Fibroblast of skin of left biceps (primary cell): Measurements from ENCODE around the gene KSR1.

Source experiments
- DNase-seq, 2 experiments: peaks; one replicate each; pipeline ENCODE4 v3.0.0-alpha.2; 2013; ENCODE audit warnings: low read depth in 2 of 2

KSR1 gene

DNA sequence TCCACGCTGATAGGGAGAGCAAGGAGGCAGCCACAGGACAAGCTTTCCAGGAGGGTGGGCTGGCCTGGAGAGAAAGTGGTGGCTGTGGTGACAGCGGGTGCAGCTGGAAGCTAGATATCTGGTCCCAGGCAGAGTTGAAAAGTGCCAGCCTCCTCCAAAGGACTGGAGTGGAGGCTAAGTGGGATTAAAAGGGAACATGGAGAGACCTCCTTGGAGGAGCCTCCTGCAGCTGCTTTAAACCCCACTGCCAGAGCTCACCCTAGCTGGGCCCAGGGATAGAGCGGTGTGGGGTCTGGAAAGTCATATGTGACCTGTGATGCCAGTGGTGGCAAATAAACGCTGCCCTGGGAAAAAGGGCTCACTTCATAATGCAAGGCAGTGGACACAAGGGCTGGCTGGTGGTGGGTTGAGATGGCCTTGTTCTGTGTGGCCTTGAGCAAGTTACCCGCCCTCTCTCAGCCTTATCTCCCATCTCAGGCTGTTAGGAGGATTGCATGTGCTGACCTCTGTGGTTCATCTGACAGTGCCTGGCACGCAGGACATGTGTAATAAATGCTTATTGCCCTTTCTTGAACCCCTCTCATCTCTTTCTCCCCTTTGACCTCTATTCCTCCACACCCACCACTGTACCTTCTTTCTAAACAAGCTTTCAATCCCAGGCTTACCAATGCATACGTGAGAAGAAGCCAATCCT, 113.8 kb downstream of the KSR1 start:
- DNase-seq, result no peak

DNA sequence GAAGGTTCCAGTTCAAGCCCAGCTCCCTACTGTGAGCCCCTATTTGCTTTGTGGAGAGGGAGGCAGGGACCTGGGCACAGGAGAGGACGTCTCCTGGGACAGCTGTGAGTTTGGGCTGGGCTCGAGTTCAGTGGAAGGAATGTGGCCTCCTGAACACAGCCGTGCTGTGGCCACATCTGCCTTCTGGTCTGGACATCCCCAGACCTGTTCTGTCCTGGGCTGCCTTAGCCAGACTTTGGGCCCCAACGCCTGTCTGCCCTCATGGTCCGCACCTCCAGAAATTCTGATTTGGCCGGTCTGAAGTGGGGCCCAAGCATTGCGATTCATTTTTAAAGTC, 114.3 kb downstream of the KSR1 start:
- DNase-seq, result no peak

DNA sequence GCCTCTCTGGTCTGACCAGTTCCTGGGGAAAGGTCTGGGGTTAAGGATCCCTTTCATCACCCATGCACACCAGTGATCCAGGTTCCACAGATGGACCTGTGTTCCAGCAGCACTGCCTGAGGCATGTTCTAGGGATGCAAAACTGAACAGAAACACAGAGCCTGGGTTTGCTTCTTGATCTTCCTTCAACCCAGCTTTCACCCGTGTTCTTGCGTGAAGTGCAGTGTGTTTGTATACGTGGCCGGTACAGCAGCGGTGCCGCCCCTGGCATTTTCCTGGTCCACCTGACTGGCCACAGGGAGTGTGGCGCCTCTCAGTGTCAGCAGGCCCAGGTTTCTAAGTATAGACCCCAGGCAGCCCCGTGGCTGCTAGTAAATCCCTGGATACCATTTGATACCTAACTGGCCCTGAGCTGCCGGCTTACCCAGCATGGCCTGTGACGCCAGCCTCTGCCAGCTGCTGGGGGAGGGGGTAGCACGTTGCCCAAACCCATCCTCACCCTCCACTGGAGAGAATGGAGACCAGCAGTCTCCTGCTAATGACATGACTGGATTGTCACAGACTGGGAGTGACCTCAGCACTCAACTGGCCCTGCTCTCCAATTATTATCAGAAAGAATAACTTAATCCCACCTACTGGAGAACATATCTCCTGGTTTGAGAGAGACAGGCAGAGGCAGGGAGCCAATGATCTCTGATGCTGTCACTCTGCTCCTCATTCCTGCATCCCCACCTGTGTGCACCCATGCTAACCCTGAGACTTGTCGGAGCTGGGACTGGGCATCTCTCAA, 115.5 kb downstream of the KSR1 start:
- DNase-seq, result no peak

DNA sequence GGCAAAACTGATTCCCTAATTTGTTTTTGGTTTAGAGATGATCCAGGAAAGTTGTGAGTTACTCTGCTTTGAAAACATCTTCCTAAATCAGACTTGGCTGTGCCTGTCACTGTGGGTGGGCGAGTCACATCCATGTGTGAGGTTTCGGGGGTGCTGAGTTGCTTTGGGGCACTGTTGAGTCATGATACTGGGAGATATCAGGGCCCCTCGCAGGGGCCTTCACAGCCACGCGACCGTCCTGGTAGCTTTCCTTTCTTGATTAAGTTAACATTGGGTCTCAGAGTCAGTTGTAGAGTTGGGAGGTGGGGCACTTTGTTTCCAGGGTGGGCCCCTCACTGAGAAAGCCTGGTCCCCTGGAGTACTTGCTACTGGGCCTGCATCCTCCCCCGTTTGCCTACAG, 116.4 kb downstream of the KSR1 start:
- no peak for DNase-seq

DNA sequence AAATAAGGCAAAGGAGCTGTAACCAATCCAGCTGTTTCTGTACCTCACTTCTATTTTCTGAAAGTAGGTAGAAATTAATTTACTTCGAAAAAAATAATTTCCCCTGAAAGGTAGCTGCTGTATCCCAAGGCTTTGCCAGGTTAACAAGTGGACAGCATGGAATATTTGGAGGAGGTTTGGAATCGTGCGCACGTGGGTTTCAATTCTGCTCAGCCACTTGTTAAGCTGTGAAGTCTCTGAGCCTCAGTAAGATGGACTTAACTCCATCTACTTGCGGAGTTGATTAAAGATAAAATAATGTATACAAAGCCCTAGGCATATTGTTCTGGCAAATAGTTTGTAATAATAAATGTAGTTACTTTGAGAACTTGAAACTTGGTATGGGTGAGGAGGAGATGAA, 117.3 kb downstream of the KSR1 start:
- DNase-seq, result no peak

DNA sequence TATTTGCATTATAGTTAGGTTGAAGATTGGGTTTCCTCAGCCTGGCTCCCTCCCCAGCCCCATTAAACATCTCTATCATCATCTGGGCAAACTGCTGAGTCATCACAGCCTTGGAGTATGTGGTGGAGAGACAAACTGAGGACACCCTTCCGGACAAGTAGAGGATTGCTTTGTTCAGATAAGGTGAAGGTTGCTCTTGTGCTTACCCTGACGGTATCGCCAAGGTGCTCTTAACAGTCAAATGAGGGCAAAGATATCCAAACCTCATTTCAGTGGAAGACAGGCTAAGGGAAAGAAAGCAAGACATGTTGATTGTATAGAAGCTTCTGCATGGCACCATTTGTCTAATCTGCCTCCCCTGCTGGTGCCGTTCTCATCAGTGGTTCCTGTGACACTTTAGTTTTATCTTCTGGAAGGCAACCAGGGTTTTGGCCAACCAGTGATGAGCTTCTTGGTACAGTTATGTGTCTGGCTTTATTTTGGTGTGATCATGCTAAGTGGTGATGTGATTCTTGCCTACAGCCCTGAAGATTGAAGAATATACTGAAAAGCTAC, 117.8 kb downstream of the KSR1 start:
- DNase-seq, result no peak

DNA sequence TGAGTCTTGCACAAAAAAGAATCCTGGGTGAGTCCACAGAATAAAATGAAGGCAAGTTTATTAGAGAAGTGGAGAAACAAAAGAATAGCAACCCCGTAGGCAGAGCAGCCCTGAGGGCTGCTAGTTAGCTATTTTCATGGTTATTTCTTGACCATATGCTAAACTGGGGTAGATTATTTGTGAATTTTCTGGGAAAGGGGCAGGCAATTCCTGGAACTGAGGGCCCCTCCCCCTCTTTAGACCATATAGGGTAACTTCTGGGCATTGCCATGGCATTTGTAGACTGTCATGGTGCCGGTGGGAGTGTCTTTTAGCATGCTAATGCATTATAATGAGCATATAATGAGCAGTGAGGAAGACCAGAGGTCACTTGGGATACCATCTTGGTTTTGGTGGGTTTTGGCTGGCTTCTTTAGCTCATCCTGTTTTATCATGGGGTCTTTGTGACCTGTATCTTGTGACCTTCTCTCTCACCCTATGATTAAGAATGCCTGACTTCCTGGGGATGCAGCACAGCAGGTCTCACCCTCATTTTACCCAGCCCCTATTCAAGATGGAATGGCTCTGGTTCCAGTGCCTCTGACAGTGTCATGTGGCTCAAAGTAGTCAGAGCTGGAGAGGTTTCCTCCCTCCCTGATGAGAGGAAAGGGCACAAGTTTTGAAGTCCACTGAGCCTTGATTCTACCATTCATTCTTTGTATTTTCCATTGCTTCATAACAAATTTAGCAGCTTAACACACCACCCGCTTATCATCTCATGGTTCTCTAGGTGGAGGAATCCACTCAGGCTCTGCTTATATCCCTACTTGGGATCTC, 119.1 kb downstream of the KSR1 start:
- DNase-seq, result no peak

DNA sequence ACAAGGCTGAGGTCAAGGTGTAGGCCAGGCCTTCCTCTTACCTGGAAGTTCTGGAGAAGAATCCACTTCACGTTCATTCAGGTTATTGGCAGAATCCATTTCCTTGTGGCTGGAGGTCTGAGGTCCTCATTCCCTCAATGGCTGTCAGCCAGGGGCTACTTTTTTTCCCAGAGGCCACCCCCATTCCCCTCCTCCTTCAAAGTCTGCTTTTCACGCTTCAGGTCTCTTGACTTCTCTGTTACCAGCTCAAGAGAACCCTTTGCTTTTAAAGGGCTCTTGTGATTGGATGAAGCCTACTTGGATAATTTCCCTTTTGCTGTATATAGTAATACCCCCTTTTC, 119.6 kb downstream of the KSR1 start:
- DNase-seq, result no peak

DNA sequence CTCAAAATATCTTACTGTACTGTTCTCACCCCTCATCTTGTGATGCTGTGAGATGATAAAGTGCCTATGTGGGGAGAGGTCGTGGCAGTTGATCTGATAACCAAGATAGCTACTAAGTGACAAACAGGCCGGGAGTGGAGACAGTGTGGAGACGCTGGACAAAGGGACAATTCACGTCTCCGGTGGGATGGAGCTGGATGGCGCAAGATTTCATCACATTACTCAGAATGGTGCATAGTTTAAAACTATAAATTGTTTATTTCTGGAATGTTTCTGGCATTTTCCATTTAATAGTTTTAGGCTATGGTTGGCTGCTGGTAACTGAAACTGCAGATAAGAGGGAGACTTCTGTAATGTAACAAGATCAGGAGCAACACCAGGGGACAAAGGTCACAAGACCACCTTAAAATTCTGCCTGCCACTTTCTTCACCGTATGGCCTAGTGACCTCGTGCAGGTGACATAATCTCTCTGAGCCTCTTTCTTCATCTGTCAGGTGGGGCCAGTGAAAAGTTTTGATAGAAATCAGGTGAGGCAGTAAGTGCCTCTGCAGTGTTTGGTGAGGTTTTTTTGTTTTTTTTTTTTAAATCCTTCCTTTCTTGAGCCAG, 120.3 kb downstream of the KSR1 start:
- no peak for DNase-seq

DNA sequence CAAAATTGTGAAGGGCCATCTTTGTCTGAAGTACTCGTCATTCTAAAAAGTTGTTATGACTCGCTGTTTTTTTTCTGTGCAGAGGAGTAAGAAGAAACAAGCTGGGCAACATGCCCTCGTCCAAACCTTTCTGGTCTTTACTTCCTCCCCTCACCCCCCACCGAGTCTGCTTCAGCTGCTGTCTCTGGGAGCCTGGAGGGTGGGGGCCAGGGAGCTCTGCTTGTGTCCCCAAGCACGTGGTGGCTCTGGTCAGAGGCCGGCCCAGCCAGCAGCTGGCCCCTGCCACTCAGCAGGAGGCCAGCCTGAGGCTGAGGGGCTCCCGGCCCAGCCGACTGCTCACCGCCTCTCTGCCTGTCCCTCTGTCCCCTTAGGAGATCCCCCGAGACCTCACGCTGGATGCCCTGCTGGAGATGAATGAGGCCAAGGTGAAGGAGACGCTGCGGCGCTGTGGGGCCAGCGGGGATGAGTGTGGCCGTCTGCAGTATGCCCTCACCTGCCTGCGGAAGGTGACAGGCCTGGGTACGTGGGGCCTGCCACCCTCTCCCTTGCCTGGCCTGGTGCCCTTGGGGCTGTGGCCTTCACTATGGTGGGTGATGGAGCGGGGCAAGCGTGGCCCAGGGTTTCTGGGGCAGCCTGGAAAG, 121.0 kb downstream of the KSR1 start:
- peak in 1 of 2 experiments; percentile 61 for DNase-seq

DNA sequence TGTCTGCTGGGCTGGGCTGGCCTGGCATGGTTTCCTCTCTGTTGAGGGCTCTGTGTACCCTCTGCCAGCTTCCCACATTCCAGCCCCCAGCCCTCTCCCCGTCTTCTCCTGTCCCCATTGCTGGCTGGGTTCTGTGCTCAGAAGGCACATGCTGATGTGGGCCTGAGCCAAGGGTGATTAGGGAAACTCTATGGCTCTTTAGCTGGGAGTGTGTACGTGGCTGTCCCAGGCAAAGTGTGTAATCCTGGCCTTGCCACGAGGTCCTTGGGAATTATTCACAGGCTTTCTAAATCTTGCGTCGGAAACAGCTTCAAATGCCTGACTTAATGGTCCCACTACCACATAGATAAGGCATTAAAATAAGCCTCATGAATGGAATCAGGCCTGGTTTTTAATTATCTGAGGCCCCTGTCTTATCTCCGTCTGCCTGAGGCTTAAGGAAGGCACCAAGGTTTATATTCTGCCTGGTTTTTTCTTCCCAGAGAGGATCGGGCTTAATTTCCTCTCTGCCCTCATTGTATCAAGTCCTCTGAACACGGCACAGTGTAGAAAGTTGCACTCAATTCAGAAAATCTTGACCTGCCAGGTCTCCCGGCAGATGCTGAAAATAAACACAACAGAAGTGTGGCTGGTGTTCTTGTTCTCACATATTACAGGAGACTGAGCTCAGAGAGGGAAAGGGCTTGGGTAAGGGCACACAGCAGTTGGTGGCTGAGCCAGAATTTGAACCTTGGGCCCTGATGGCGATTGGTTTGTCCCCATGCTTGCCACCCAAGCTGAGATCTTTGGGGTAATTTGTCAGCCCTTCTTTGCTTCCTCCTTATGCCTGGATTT, 121.9 kb downstream of the KSR1 start:
- DNase-seq, result peak in 1 of 2 experiments; percentile 33

DNA sequence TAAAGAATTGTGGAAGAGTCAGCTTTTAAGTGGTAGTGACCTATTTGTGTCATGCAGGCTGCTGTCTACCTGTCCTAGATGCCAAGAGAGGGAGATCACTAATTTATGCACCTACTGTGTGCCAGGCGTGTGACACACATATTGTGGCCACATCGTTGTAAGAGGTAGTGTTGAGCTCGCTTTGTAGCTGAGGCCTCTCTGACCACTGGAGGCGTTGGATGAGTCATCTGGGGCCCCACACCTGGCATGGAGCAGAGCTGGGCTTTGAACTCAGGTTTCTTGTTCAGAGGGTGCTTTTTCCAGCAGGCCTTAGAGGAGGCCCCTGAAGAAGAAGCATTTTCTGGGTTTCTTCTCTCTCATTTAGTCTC, 122.5 kb downstream of the KSR1 start:
- no peak for DNase-seq

DNA sequence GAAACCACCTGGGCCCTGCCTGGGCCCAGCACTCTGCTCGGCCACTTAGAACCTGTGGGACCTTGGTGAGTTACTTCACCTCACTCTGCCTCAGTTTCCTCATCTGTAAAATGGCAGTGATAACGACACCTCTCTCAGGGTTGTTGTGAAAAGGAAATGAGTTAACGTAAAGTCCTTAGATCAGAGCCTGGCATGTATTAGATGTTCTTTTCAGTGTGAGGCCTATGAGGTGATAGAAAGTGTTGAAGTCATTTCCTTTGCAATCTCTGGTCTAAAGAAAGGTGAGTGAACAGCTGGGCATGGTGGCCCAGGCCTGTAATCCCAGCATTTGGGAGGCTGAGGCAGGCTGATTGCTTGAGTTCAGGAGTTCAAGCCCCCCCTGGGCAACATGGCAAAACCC, 123.1 kb downstream of the KSR1 start:
- no peak for DNase-seq

DNA sequence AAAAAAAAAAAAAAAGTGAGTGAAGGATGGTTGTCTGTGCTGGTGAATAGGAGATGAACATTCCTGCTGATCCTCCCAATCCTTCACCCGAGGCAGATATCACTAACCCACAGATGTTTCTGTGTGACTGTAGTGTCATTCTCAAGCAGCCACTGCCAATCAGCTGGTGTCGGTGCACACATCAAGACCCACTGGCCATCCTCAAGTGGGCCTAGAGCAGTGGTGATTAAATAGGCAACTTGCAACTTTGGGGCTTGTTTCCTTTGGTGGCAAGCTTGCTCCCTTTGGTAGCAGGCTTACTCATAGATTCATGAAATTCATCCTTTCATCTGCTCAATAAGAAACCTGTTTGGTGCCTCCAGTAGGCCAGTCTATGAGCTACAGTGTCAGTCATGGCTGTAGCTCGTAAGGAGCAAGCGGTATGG, 123.7 kb downstream of the KSR1 start:
- DNase-seq, result no peak

DNA sequence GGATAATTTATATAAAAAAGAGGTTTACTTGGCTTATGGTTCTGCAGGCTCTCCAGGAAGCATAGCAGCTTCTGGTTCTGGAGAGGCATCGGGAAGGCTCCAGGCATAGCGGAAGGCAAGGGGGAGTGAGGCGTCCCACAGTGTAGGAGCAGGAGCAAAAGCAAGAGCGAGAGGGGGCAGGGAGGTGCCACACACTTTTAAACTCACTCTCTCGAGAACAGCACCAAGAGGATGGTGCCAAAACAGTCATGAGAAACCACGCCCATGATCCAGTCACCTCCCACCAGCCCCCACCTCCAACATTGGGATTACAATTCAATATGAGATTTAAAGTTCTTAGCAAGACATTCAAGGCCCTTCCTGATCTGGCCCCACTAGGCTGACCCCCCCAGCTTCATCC, 124.8 kb downstream of the KSR1 start:
- DNase-seq, result no peak

DNA sequence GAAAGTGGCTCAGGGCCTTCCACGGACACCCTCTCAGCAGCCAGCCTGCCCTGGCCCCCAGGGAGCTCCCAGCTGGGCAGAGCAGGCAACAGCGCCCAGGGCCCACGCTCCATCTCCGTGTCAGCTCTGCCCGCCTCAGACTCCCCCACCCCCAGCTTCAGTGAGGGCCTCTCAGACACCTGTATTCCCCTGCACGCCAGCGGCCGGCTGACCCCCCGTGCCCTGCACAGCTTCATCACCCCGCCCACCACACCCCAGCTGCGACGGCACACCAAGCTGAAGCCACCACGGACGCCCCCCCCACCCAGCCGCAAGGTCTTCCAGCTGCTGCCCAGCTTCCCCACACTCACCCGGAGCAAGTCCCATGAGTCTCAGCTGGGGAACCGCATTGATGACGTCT, 126.4 kb downstream of the KSR1 start:
- DNase-seq, result no peak

DNA sequence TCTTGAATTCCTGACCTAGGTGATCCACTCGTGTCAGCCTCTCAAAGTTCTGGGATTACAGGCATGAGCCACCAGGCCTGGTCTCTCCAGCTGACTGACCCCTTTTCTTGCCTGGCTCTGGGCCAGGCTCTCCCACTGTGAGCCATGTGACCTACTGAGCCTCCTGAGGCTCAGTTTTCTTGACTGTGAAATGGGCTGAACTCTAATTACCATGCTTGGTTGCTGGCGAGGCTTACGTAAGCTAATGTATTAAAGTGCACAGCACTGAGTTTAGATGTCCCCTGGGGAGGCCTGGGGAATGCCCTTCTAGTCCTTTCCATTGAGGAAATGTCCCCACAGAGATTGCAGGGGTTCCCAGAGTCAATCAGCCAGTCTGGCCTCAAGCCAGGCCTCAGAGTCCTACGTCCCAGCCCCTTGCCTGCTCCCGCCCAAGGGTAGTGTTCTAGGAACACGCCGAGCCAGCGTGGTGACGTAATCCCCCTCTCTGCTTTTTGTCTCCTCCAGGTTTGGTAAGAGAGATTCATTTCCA, 129.0 kb downstream of the KSR1 start:
- DNase-seq, result no peak

DNA sequence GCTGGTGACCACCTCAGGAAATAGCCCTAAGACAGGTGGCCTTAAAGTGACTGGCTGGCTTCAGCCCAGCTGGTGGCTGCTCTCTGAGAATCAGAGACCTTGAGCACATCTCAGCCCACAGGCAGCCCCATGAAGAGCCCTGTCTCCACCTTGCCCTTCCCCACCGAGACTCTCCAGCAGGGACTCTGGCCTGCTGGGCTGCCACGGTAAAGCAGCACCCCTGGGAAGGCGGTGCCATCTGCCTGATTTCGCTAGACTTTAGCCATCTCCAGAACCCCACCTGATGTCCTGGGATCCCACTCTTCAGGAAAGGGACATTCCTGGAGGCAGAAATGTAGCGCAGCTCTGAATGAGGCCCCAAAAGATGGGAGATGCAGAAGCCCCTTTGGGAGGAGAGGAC, 129.5 kb downstream of the KSR1 start:
- DNase-seq, result no peak

DNA sequence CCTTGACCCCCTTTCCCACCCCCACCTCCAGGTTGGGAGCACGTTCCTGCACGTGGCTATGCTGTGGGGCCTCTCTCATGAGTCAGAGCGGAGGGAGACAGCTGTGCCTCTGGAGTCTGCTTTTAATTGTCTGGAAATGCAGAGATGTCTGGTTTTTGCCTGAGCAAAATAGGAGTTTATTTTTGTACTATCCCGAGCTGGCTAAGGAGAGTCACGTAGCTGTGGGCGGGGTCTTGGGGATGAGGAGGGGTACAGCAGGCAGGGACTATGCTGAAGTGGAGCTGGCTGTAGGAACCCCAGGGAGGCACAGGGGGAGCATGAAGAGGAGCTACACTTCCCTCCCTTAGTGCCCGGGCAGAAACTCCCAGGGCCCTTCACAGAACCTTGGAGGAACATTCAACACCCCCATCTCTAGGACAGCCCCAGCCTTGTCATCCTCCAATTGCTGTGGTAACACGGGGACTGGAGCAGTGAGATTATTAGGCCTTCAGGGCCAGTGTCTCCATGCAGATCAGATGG, 130.0 kb downstream of the KSR1 start:
- peak; percentile 79 to 80 for DNase-seq

DNA sequence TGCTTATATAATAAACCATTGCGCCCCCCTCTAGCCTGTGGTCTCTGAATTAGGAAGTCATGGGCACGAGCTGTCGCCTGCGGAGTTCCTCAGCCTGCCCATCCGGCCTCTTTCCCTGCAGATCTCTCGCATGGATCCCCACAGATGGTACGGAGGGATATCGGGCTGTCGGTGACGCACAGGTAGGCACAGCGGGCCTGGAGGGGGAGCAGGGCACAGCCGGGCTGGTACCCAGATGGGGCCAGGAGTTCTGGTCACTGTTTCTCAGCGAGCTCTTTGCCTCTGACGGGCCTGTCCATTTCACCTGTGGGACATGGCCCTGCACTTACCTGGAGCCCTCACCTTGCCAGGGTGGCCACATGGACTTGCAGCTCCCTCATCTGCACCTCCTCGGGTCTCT, 132.1 kb downstream of the KSR1 start:
- no peak for DNase-seq
